Neuronal stem cell (in vitro differentiated cells): ENCODE data around the gene HOOK2.

ENCODE experiments used
- DNase-seq: peaks from one replicate; pipeline ENCODE4 v3.0.0-alpha.2; 2013; ENCODE audit warnings: low spot score
- H2AFZ ChIP-seq: one replicate; pipeline ENCODE4 v1.6.1; 2013; ENCODE audit warnings: mild to moderate bottlenecking, low read length, inconsistent platforms
- H2AK5ac ChIP-seq: 2 replicates; pipeline ENCODE4 v1.6.1; 2013; ENCODE audit warnings: low read depth, mild to moderate bottlenecking, inconsistent platforms, low read length, moderate library complexity, mixed read lengths
- H2BK120ac ChIP-seq: 2 replicates; pipeline ENCODE4 v1.6.1; 2013; ENCODE audit warnings: low read depth, mild to moderate bottlenecking, inconsistent platforms, low read length, moderate library complexity, mixed read lengths
- H2BK12ac ChIP-seq: one replicate; pipeline ENCODE4 v1.6.1; 2013; ENCODE audit warnings: low read length, inconsistent platforms
- H2BK15ac ChIP-seq: 2 replicates; pipeline ENCODE4 v1.6.1; 2013; ENCODE audit warnings: mild to moderate bottlenecking, low read length, inconsistent platforms, mixed read lengths
- H2BK5ac ChIP-seq: one replicate; pipeline ENCODE4 v1.6.1; 2013; ENCODE audit warnings: inconsistent platforms, mild to moderate bottlenecking, low read length, moderate library complexity
- H3K14ac ChIP-seq: one replicate; pipeline ENCODE4 v1.6.1; 2013; ENCODE audit warnings: low read length, inconsistent platforms
- H3K18ac ChIP-seq: 2 replicates; pipeline ENCODE4 v1.6.1; 2013; ENCODE audit warnings: low read length, inconsistent platforms
- H3K23ac ChIP-seq: 2 replicates; pipeline ENCODE4 v1.6.1; 2013; ENCODE audit warnings: low read depth, mild to moderate bottlenecking, mixed read lengths, low read length, inconsistent platforms; ENCODE audit not compliant: poor library complexity
- H3K27ac ChIP-seq: replicated peaks from 3 replicates; pipeline ENCODE4 v1.5.1; 2013; ENCODE audit warnings: low read length, inconsistent platforms
- H3K27me3 ChIP-seq, 3 experiments: 2 replicates each; pipeline ENCODE4 v1.6.1; 2013; ENCODE audit warnings: low read length in 3 of 3, mild to moderate bottlenecking in 2 of 3, inconsistent platforms in 1 of 3, low read depth in 1 of 3, mixed read lengths in 1 of 3, moderate library complexity in 1 of 3; ENCODE audit not compliant: control insufficient read depth in 3 of 3, insufficient read depth in 3 of 3
- H3K36me3 ChIP-seq, 2 donors: replicated peaks in 1 of 2; 2 replicates each; pipeline ENCODE4 v1.6.1; 2013; ENCODE audit warnings: low read length in 2 of 2; ENCODE audit not compliant: control insufficient read depth in 2 of 2, insufficient read depth in 2 of 2
- H3K4ac ChIP-seq: 2 replicates; pipeline ENCODE4 v1.6.1; 2013; ENCODE audit warnings: inconsistent platforms, mild to moderate bottlenecking, low read length, moderate library complexity
- H3K4me1 ChIP-seq, 2 donors: 1 replicate in 1 of 2; 2 replicates in 1 of 2; pipeline ENCODE4 v1.6.1; 2013; ENCODE audit warnings: low read length in 2 of 2, low read depth in 1 of 2; ENCODE audit not compliant: control insufficient read depth in 2 of 2, insufficient read depth in 1 of 2
- H3K4me2 ChIP-seq: one replicate; pipeline ENCODE4 v1.6.1; 2013; ENCODE audit warnings: mild to moderate bottlenecking, low read length, inconsistent platforms; ENCODE audit not compliant: insufficient read depth, poor library complexity, severe bottlenecking
- H3K4me3 ChIP-seq, 2 donors: 2 replicates each; pipeline ENCODE4 v1.5.1; 2013; ENCODE audit warnings: low read length in 2 of 2, mild to moderate bottlenecking in 2 of 2, inconsistent platforms in 1 of 2, moderate library complexity in 1 of 2
- H3K79me1 ChIP-seq: one replicate; pipeline ENCODE4 v1.6.1; 2013; ENCODE audit warnings: low read depth, mild to moderate bottlenecking, inconsistent platforms, low read length, moderate library complexity
- H3K9ac ChIP-seq: one replicate; pipeline ENCODE4 v1.6.1; 2013; ENCODE audit warnings: mild to moderate bottlenecking, low read depth, low read length, inconsistent platforms; ENCODE audit not compliant: poor library complexity
- H3K9me3 ChIP-seq, 2 donors: replicated peaks in 1 of 2; 2 replicates each; pipeline versions ENCODE3 to v1.6.1; 2013; ENCODE audit warnings: low read length in 2 of 2, mild to moderate bottlenecking in 2 of 2, inconsistent platforms in 1 of 2, low read depth in 1 of 2, mixed read lengths in 1 of 2, moderate library complexity in 1 of 2; ENCODE audit not compliant: control insufficient read depth in 2 of 2, insufficient read depth in 1 of 2
- H4K8ac ChIP-seq: one replicate; pipeline ENCODE4 v1.6.1; 2013; ENCODE audit warnings: low read depth, mild to moderate bottlenecking, inconsistent platforms, low read length, moderate library complexity
- H4K91ac ChIP-seq: one replicate; pipeline ENCODE4 v1.6.1; 2013; ENCODE audit warnings: low read length, low read depth, mild to moderate bottlenecking, inconsistent platforms; ENCODE audit not compliant: poor library complexity
- WGBS, 2 donors: extraction: QIAGEN DNeasy Blood & Tissue Kit; methylation state at CpG; one replicate each; pipeline ENCODE4 v1.1.7; 2013; ENCODE audit warnings: missing lambda C conversion rate in 2 of 2, mixed read lengths in 1 of 2; ENCODE audit not compliant: insufficient read length in 2 of 2, insufficient replicate concordance in 1 of 2; ENCODE audit errors: extremely low coverage in 2 of 2; 5-methylcytosine and 5-hydroxymethylcytosine counted together

The HOOK2 gene

GRCh38 chr19:12752056-12752781 lies 23.1 kb downstream of the HOOK2 start:
- no peak overlapping the region for H3K4me3 ChIP-seq
- H2AFZ ChIP-seq = no peak overlapping the region
- H4K91ac ChIP-seq = no peak overlapping the region
- H3K27me3 ChIP-seq = peaks cover 0 to 36% (median 29%) of the 10 kb centered on the region in 3 experiments
- H2BK15ac ChIP-seq = no peak overlapping the region
- H3K9me3 ChIP-seq = peaks cover 4% of the 10 kb centered on the region in 2 donors
- H3K14ac ChIP-seq = no peak overlapping the region
- no peak for DNase-seq
- H3K79me1 ChIP-seq = peaks cover 2% of the 10 kb centered on the region
- H3K4me2 ChIP-seq = no peak overlapping the region
- H3K36me3 ChIP-seq = peaks cover 10% of the 10 kb centered on the region in 2 donors
- no peak overlapping the region for H2BK12ac ChIP-seq
- no peak overlapping the region for H2BK120ac ChIP-seq
- WGBS, 2 donors = no CpG with 5 or more reads among the region's 23 CpGs
- H3K27ac ChIP-seq = no peak overlapping the region
- H2AK5ac ChIP-seq = no peak overlapping the region
- no peak overlapping the region for H3K4ac ChIP-seq
- no peak overlapping the region for H3K23ac ChIP-seq
- no peak overlapping the region for H2BK5ac ChIP-seq
- no peaks in the 10 kb centered on the region for H3K4me1 ChIP-seq
- no peak overlapping the region for H3K9ac ChIP-seq
- H3K18ac ChIP-seq = no peak overlapping the region
- no peak overlapping the region for H4K8ac ChIP-seq

GRCh38 chr19:12751635-12752034 lies 23.7 kb downstream of the HOOK2 start, which contains the start of gene BEST2:
BEST2 (plus strand) TSS chr19:12751791; CDS start chr19:12752593, 802 bp downstream.
- H2BK5ac ChIP-seq = no peak within 1 kb of the TSS
- H2AK5ac ChIP-seq = no peak within 1 kb of the TSS
- H2BK12ac ChIP-seq = no peak within 1 kb of the TSS
- no peak within 1 kb of the TSS for H3K4me3 ChIP-seq
- H2BK120ac ChIP-seq = no peak within 1 kb of the TSS
- DNase-seq = no peak
- H3K79me1 ChIP-seq = peaks cover 4% of the 10 kb centered on the region
- H3K4me2 ChIP-seq = no peak within 1 kb of the TSS
- H3K4ac ChIP-seq = no peak within 1 kb of the TSS
- H3K9ac ChIP-seq = peak within 1 kb of the TSS; percentile 5
- H3K14ac ChIP-seq = no peak within 1 kb of the TSS
- no CpG with 5 or more reads among the region's 14 CpGs for WGBS, 2 donors
- H2BK15ac ChIP-seq = no peak within 1 kb of the TSS
- no peaks in the 10 kb centered on the region for H3K4me1 ChIP-seq
- H2AFZ ChIP-seq = no peak within 1 kb of the TSS
- H3K27me3 ChIP-seq = peaks cover 0 to 36% (median 29%) of the 10 kb centered on the region in 3 experiments
- H3K36me3 ChIP-seq = peaks cover 13% of the 10 kb centered on the region in 2 donors
- no peak within 1 kb of the TSS for H3K23ac ChIP-seq
- H4K91ac ChIP-seq = no peak within 1 kb of the TSS
- H3K18ac ChIP-seq = no peak within 1 kb of the TSS
- no peak within 1 kb of the TSS for H3K27ac ChIP-seq
- H4K8ac ChIP-seq = no peak within 1 kb of the TSS
- peaks cover 4% of the 10 kb centered on the region in 2 donors for H3K9me3 ChIP-seq

GRCh38 chr19:12750851-12751250 lies 24.5 kb downstream of the HOOK2 start:
- Histone ChIP-seq H3K27ac (no peak overlapping the region), H3K79me1 (peaks cover 4% of the 10 kb centered on the region), H2AFZ (no peak overlapping the region), H2BK12ac (no peak overlapping the region), H3K9me3 (peaks cover 4% of the 10 kb centered on the region in 2 donors), H3K4ac (no peak overlapping the region), H3K27me3 (peaks cover 0 to 36% (median 29%) of the 10 kb centered on the region in 3 experiments), H3K14ac (no peak overlapping the region), H2AK5ac (no peak overlapping the region), H3K4me1 (no peaks in the 10 kb centered on the region), H3K18ac (no peak overlapping the region), H3K4me3 (no peak overlapping the region), H3K36me3 (peaks cover 18 to 20% of the 10 kb centered on the region in 2 donors), H3K9ac (peak overlapping the region; percentile 5), H4K8ac (no peak overlapping the region), H3K23ac (no peak overlapping the region), H2BK120ac (no peak overlapping the region), H2BK5ac (no peak overlapping the region), H3K4me2 (no peak overlapping the region), H4K91ac (no peak overlapping the region), H2BK15ac (no peak overlapping the region)
- WGBS, 2 donors = no CpG with 5 or more reads among the region's 9 CpGs
- DNase-seq = no peak

GRCh38 chr19:12749938-12750521 lies 25.3 kb downstream of the HOOK2 start:
- H3K27ac ChIP-seq = no peak overlapping the region
- no peak overlapping the region for H2AFZ ChIP-seq
- no peak overlapping the region for H3K14ac ChIP-seq
- peaks cover 4% of the 10 kb centered on the region in 2 donors for H3K9me3 ChIP-seq
- no peak overlapping the region for H4K8ac ChIP-seq
- H2BK15ac ChIP-seq = no peak overlapping the region
- H3K23ac ChIP-seq = peak overlapping the region; percentile 14
- peaks cover 7% of the 10 kb centered on the region for H3K79me1 ChIP-seq
- no peak overlapping the region for H3K4me2 ChIP-seq
- H3K18ac ChIP-seq = no peak overlapping the region
- H3K4ac ChIP-seq = no peak overlapping the region
- peaks cover 24 to 29% of the 10 kb centered on the region in 2 donors for H3K36me3 ChIP-seq
- H2BK12ac ChIP-seq = no peak overlapping the region
- H3K4me3 ChIP-seq = no peak overlapping the region
- DNase-seq = no peak
- no peak overlapping the region for H4K91ac ChIP-seq
- no peaks in the 10 kb centered on the region for H3K4me1 ChIP-seq
- H2AK5ac ChIP-seq = no peak overlapping the region
- no peak overlapping the region for H2BK120ac ChIP-seq
- no peak overlapping the region for H3K9ac ChIP-seq
- peaks cover 0 to 36% (median 29%) of the 10 kb centered on the region in 3 experiments for H3K27me3 ChIP-seq
- no CpG with 5 or more reads among the region's 24 CpGs for whole genome bisulfite sequencing, 2 donors
- no peak overlapping the region for H2BK5ac ChIP-seq
